ENCODE measurements around the gene RNF182. TPM values are rescaled to one million over a fixed set of nuclear protein-coding genes. Genes with fewer than 3 reads are reported as not detected.

The RNF182 gene
- polyA plus RNA-seq, 3 donors, result not detected

DNA sequence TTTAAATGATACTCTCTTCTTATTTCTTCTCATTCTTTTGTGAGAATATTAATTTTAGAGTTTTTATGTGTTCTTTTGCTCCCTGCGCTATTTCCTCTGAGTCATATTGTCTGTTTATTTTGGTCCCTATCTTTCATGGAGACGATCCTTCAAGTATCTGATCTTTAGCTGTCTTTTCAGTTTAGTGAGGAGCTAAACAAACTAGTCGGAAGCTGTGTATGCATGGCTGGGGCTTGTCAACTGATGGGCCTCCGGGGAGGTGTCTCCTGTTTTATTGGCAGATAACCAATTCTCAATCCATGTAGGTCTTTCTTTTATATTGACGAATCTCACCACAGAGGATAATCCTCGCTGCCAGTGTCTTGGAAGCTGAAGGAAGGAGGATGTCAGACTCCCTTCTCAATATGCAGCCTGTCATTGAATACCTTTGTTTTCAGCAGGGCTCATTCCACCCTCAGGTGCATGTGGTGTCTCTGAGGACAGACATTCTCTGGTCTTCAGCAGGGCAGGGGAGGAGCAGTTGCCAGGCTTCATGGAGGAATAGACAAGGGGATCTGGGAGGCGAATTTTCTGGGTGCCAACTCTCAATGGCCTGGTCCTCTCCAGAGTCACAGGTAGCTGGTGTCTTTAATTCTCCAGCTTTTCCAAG, 64.9 kb downstream of the RNF182 start:
- H3K9me3 Mint-ChIP-seq, result peaks cover 0 to 3% (median 2%) of the 10 kb centered on the region in 7 donors
- H3K27me3 ChIP-seq (ENCODE audit: control insufficient read depth in 2 of 2, insufficient read depth in 2 of 2, low read length in 2 of 2), result peaks cover 3 to 4% of the 10 kb centered on the region in 2 donors
- DNase-seq, result no peak
- WGBS (ENCODE audit: insufficient coverage), result 90% methylated on average over 3 of the region's 7 CpGs
- peaks cover 4% of the 10 kb centered on the region for H3K4me1 Mint-ChIP-seq
- H3K9me3 ChIP-seq (replicated peaks in 1 of 2; ENCODE audit: control insufficient read depth in 1 of 2, insufficient read depth in 1 of 2, low read length in 2 of 2), result no peaks in the 10 kb centered on the region
- H3K36me3 Mint-ChIP-seq, result no peaks in the 10 kb centered on the region
- H4K20me1 ChIP-seq (ENCODE audit: insufficient read depth, low read length), result no peaks in the 10 kb centered on the region
- peaks cover 5 to 16% (median 11%) of the 10 kb centered on the region in 3 donors for H3K27me3 Mint-ChIP-seq (ENCODE audit: low read depth in 3 of 3)
- H3K9ac ChIP-seq (ENCODE audit: insufficient read depth, low read length, poor library complexity, severe bottlenecking), result no peak overlapping the region
- H3K27ac Mint-ChIP-seq, result no peak overlapping the region
- H3K79me2 ChIP-seq (ENCODE audit: insufficient read depth, low read length), result no peaks in the 10 kb centered on the region
- no peak overlapping the region for H3K4me3 Mint-ChIP-seq
- no peak overlapping the region for H2AFZ ChIP-seq (ENCODE audit: insufficient read depth, low read depth, low read length, poor library complexity, severe bottlenecking)
- H3K4me3 ChIP-seq (replicated peaks in 1 of 3; ENCODE audit: low read depth in 2 of 3, low read length in 3 of 3), result no peak overlapping the region
- TF ChIP-seq, protein P1, sequence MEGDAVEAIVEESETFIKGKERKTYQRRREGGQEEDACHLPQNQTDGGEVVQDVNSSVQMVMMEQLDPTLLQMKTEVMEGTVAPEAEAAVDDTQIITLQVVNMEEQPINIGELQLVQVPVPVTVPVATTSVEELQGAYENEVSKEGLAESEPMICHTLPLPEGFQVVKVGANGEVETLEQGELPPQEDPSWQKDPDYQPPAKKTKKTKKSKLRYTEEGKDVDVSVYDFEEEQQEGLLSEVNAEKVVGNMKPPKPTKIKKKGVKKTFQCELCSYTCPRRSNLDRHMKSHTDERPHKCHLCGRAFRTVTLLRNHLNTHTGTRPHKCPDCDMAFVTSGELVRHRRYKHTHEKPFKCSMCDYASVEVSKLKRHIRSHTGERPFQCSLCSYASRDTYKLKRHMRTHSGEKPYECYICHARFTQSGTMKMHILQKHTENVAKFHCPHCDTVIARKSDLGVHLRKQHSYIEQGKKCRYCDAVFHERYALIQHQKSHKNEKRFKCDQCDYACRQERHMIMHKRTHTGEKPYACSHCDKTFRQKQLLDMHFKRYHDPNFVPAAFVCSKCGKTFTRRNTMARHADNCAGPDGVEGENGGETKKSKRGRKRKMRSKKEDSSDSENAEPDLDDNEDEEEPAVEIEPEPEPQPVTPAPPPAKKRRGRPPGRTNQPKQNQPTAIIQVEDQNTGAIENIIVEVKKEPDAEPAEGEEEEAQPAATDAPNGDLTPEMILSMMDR (IDR thresholded peaks at IDR 0.05), result no peak
- no peak overlapping the region for H3K27ac ChIP-seq (ENCODE audit: low read depth in 1 of 2, low read length in 2 of 2)
- intact Hi-C loops (cut with micrococcal nuclease), result no loop called here
- H3K4me2 ChIP-seq (replicated peaks; ENCODE audit: extremely low read depth, low read length, poor library complexity, severe bottlenecking), result no peak overlapping the region
- peaks cover 3 to 4% of the 10 kb centered on the region in 2 donors for H3K4me1 ChIP-seq (ENCODE audit: control insufficient read depth in 1 of 2, insufficient read depth in 2 of 2, low read length in 2 of 2)
- H3K36me3 ChIP-seq (replicated peaks in 1 of 2; ENCODE audit: control insufficient read depth in 1 of 2, insufficient read depth in 2 of 2, low read length in 2 of 2), result no peaks in the 10 kb centered on the region

DNA sequence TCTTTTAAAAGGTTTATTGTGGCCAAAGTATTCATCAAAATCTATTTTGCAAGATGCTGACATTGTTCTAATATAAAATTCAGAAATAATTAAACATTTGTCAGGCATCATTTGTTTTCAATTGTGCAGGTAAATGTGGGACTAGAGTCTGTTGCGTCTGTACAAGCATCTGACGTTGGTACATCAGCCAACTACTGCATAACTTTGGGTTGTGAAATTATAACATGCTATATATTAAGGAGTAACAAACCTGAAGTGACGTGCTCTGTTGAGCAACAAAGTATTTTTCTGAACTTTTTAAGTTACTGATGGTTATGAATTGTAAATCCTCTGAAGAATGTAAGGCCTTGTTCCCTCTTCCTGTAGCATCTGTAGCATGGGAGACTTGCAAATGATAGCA, 66.0 kb downstream of the RNF182 start:
- H3K4me3 ChIP-seq (replicated peaks in 1 of 3; ENCODE audit: low read depth in 2 of 3, low read length in 3 of 3), result no peak overlapping the region
- Mint-ChIP-seq H3K27ac (no peak overlapping the region), H3K27me3 (ENCODE audit: low read depth in 3 of 3) (peaks cover 5 to 16% (median 7%) of the 10 kb centered on the region in 3 donors), H3K4me3 (no peak overlapping the region), H3K36me3 (no peaks in the 10 kb centered on the region), H3K9me3 (peaks cover 0 to 6% (median under 1%) of the 10 kb centered on the region in 7 donors), H3K4me1 (peaks cover under 1% of the 10 kb centered on the region)
- no peak overlapping the region for H3K27ac ChIP-seq (ENCODE audit: low read depth in 1 of 2, low read length in 2 of 2)
- H3K4me2 ChIP-seq (replicated peaks; ENCODE audit: extremely low read depth, low read length, poor library complexity, severe bottlenecking), result no peak overlapping the region
- no peaks in the 10 kb centered on the region for H3K4me1 ChIP-seq (ENCODE audit: control insufficient read depth in 1 of 2, insufficient read depth in 2 of 2, low read length in 2 of 2)
- H3K36me3 ChIP-seq (replicated peaks in 1 of 2; ENCODE audit: control insufficient read depth in 1 of 2, insufficient read depth in 2 of 2, low read length in 2 of 2), result no peaks in the 10 kb centered on the region
- H2AFZ ChIP-seq (ENCODE audit: insufficient read depth, low read depth, low read length, poor library complexity, severe bottlenecking), result no peak overlapping the region
- intact Hi-C loops (cut with micrococcal nuclease), result no loop called here
- no peaks in the 10 kb centered on the region for H4K20me1 ChIP-seq (ENCODE audit: insufficient read depth, low read length)
- no peak overlapping the region for H3K9ac ChIP-seq (ENCODE audit: insufficient read depth, low read length, poor library complexity, severe bottlenecking)
- no peak for DNase-seq
- 86% methylated on average over 1 of the region's 3 CpGs for WGBS (ENCODE audit: insufficient coverage)
- TF ChIP-seq, protein P1 (IDR thresholded peaks at IDR 0.05), result no peak
- peaks cover 3 to 4% of the 10 kb centered on the region in 2 donors for H3K27me3 ChIP-seq (ENCODE audit: control insufficient read depth in 2 of 2, insufficient read depth in 2 of 2, low read length in 2 of 2)
- no peaks in the 10 kb centered on the region for H3K9me3 ChIP-seq (replicated peaks in 1 of 2; ENCODE audit: control insufficient read depth in 1 of 2, insufficient read depth in 1 of 2, low read length in 2 of 2)
- H3K79me2 ChIP-seq (ENCODE audit: insufficient read depth, low read length), result no peaks in the 10 kb centered on the region

All from CD14-positive monocyte (primary cell).